Neural progenitor cell (in vitro differentiated cells): Measurements from ENCODE around the gene LTBP2.

Source experiments
- CTCF ChIP-seq: fragments of 200-600 bp; sonication (generic); IDR thresholded peaks from 2 replicates; pipeline ENCODE4 v1.5.1; 2017; ENCODE audit warnings: antibody characterized with exemption, mild to moderate bottlenecking
- EZH2 ChIP-seq: fragments of 200-600 bp; sonication (generic); IDR thresholded peaks from 2 replicates; pipeline ENCODE4 v1.6.1; 2017; ENCODE audit warnings: antibody characterized with exemption, mild to moderate bottlenecking, moderate library complexity

GRCh38 chr14:74618078-74618952, 6.3 kb upstream of the LTBP2 start:
- TF ChIP-seq CTCF: no peak
- TF ChIP-seq EZH2: no peak
